Kidney tubule cell (primary cell): ENCODE measurements around the gene STARD13.
"Not testable (repeated sequence)": the region's sequence is repeated elsewhere in the genome, so short reads cannot be mapped to it uniquely, and the experiment has no call there.

Source experiments
- DNase-seq: peaks from one replicate; pipeline ENCODE4 v3.0.0-alpha.2; 2018; ENCODE audit warnings: low spot score

STARD13 gene

GRCh38 chr13:33178209-33178840, 107.2 kb downstream of the STARD13 start:
- no peak for DNase-seq

GRCh38 chr13:33177340-33178208, 108.0 kb downstream of the STARD13 start:
- not testable (repeated sequence) for DNase-seq

GRCh38 chr13:33176526-33176925, 109.0 kb downstream of the STARD13 start:
- DNase-seq: no peak

GRCh38 chr13:33175991-33176390, 109.6 kb downstream of the STARD13 start:
- no peak for DNase-seq

GRCh38 chr13:33174931-33175330, 110.6 kb downstream of the STARD13 start:
- DNase-seq: no peak

- no peak for DNase-seq
Measured at GRCh38 chr13:33174491-33174890, 111.1 kb downstream of the STARD13 start.

GRCh38 chr13:33172911-33173310, 112.6 kb downstream of the STARD13 start:
- no peak for DNase-seq

GRCh38 chr13:33172400-33172799, 113.2 kb downstream of the STARD13 start:
- no peak for DNase-seq

GRCh38 chr13:33169273-33169980, 116.1 kb downstream of the STARD13 start:
- DNase-seq: peak; percentile 61

GRCh38 chr13:33168321-33168960, 117.1 kb downstream of the STARD13 start:
- DNase-seq: no peak

GRCh38 chr13:33167491-33167890, 118.1 kb downstream of the STARD13 start:
- no peak for DNase-seq

- no peak for DNase-seq
Measured at GRCh38 chr13:33165787-33166186, 119.8 kb downstream of the STARD13 start.

- no peak for DNase-seq
Measured at GRCh38 chr13:33164331-33164730, 121.2 kb downstream of the STARD13 start.

- DNase-seq: not testable (repeated sequence)
Measured at GRCh38 chr13:33162725-33163124, 122.8 kb downstream of the STARD13 start.

- DNase-seq: no peak
Measured at GRCh38 chr13:33158816-33159215, 126.7 kb downstream of the STARD13 start.

- no peak for DNase-seq
Measured at GRCh38 chr13:33158271-33158670, 127.3 kb downstream of the STARD13 start.

GRCh38 chr13:33154911-33155310, 130.6 kb downstream of the STARD13 start:
- DNase-seq: no peak

GRCh38 chr13:33153421-33154404, 131.8 kb downstream of the STARD13 start:
- DNase-seq: peak; percentile 25

GRCh38 chr13:33152389-33152788, 133.2 kb downstream of the STARD13 start:
- no peak for DNase-seq

GRCh38 chr13:33150662-33151061, 134.9 kb downstream of the STARD13 start:
- DNase-seq: no peak

GRCh38 chr13:33150126-33150525, 135.4 kb downstream of the STARD13 start:
- DNase-seq: peak; percentile 27
